ENCODE data around the gene DNM3.

DNM3 gene

DNA sequence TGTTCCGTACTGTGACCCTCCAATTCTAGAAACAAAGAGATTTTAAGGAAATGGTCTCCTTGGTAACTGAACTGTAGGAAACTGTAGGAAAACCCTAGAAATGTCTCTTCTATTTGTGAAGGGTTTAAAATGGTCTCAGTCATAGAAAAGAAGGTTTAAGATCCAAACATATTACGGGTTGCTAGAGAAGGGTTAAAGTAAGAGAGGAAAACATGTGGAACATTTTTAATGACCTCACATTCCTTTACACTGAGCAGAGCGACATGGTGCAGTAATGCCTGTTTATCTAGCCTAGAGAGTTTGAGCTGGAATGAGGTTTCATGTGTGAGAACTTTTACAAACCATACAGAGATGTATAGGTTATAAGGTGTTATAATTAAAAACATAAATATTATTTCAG is 542.2 kb downstream of the DNM3 start:
- no peak for DNase-seq

DNA sequence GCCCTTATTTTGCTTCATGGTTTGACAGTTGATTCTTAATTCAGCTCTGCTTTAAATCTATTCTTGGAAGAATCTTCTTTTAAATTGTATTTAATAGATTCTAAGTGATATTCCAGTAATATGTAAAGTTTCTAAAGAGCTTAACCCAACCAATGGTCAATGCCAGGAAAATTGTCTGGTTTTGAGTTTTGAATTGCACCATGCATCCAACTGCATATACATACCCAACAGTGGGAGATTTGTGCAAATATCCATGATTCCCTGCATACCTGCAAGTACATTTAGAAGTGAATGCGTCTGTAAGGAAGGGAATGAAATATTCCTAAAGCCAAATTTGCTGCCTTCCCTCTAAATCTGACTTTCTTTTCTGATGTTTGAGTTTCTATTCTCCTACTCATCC is 543.4 kb downstream of the DNM3 start:
- no peak for DNase-seq

DNA sequence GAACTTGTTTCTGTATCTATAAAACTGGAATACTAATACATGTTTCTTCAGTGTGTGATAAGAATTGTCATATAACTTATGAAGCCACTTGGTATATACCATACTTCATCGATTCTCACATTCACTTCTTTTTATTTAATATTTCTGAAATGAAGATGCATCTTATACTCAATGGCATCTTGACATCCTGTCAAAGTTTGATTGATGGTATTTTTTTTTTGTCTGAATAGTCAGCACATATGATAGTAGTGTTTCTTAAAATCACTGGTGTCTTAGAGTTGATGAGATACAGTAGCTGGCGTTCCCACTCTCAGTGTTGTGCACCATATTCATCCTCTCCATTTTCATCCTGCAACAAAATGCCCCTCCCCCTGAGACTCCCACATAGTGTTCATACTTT is 544.7 kb downstream of the DNM3 start:
- no peak for DNase-seq

DNA sequence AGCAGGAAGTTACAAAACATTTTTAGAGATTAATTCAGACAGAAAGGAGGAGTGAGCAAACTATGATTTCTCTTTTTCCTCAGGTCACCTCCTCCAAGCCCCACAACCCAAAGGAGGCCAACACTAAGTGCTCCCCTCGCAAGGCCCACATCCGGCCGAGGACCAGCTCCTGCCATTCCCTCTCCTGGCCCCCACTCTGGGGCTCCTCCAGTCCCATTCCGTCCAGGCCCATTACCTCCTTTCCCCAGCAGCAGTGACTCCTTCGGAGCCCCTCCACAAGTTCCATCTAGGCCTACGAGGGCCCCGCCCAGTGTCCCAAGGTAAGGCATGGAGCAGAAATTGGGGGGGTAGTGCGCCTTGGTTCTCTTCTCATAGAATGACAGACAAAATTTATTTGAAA is 547.2 kb downstream of the DNM3 start:
- DNase-seq, result no peak

DNA sequence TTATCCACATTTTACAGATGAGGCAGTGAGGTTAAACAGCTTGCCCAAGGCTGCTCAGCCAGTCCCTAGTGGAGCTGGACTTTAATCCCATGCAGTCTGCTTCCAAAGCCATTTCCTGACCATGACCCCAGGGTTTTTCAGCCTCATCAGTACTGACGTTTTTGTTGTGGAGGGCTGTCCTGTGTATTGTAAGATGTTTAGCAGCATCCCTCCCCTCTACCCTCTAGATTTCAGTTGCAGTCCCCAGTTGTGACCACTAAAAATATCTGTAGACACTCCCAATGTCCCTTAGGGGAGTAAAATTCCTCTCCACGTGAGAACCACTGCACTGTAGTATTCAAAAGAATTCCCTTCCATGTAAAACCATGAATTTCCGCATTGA is 549.0 kb downstream of the DNM3 start:
- no peak for DNase-seq

DNA sequence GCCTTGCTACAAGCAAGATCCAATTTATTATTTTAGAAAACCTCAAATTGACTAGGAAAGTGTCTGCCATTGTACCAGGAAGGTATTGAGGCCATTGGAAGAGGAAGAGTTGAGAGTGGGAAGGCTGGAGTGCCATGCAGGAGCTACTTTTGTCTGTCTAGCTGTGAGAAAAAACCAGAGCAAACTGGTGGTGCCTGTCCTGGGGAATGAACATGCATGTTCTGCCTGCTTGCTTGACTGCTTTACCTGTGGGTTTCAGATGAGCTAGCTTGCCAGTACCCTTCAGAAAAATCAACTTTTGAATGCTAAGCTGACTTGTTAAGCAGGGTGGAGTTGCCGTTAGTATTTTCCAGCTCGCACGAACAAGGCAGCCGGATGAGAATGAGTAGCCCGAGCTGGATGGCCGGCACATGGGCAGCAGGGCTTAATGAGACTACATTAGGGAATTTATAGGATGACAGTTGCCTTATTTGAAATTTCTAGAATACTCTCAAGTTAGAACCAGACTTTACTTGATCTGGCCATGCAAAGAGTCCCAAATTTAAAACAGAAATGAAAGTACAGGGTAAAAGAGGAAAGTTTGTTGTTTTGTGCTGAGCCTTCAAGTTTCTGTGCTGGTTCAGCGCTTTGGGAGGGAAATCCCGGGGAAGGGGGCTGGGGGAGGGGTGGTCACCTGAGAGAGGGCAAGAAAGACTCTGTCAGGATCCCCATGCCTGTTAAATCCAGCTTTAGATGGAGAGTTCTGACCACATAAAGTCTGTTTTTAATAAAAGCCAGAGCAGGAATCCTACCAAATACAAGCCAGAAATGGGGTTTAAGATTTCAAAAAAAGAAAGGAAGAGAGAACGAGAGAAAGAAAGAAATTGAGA is 549.6 kb downstream of the DNM3 start:
- no peak for DNase-seq

DNA sequence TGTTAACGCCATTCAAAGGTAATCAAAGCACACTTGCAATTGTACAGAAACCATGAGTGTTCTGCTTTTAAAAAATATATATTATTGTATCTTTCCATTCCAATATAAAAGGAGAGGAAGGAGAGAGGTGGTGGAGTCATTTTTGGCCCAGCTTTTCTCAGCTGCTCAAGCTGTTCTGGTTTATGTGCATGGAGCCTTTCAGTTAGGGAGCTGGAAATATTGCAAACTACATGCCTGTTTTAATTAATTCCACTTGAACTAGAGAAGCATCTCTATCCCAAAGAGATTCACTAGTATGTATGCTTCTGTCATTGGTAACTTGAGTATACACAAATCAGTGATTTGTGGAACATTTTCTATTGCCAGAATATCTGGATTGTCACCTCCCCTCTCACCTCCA is 550.7 kb downstream of the DNM3 start:
- DNase-seq, result no peak

DNA sequence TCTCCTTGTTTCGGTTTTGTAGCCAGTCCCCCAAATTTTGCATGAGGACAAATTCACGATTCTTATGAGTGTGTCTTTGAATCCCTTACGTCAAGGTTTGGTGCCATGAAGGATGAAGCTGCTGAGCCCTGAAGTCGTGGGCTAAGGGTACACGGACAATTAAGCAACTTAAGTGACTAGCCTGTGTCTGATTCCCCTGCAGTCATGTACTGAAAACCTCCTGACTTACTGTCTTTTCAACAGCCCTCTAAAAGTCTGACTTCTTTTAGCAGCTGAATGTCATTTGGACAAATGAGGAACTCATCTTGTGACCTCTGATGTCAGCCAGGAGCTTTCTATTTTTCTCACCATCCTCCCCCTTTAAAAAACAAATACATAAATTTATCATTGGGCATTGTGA is 552.1 kb downstream of the DNM3 start:
- no peak for DNase-seq

DNA sequence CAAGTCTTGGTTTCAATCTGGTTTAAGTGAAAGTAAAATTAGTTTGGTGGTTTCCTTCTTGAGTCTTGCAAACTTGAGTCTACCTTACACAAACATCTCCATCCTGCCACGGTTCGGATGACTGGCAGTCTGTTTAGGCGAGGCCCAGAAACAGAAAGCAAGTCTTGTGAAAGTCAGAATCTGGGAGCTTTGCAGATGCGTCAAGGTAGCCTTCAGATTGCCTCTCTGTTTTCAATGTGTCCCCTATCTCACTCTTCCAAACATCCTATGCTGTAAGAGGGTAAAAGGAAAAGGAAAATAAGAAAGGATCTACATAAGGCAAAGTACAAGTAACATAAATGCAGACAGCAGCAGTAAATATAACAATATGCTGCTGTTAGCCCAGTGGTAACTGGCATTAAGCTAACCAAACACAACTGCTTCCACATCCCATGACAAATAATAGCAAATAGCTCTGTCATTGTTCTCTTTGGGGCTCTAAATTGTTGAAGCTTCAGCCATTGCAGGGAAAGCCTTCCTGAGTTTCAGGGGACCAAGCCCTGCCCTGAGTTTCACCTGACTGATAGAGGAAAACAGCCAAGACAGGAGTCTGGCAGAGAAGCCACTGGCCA is 552.9 kb downstream of the DNM3 start:
- no peak for DNase-seq

DNA sequence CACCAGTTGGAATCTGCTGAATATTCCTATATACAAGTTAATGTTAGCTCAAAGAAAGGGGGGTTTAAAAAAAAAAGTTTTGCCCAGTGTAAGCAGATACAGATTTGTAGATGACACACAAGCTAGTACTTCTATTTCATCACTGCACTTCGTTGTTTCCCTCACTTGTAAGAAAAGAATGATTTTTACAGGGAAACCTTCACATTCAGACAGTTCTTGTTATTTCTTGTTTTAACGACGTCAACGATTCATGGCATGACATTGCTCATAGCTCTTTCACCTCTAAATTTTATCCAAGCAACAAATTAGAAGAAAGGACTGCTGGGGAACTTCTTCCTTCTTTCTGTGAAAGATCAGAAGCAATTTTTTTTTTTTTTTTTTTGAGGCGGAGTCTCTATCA is 553.5 kb downstream of the DNM3 start:
- DNase-seq, result no peak

DNA sequence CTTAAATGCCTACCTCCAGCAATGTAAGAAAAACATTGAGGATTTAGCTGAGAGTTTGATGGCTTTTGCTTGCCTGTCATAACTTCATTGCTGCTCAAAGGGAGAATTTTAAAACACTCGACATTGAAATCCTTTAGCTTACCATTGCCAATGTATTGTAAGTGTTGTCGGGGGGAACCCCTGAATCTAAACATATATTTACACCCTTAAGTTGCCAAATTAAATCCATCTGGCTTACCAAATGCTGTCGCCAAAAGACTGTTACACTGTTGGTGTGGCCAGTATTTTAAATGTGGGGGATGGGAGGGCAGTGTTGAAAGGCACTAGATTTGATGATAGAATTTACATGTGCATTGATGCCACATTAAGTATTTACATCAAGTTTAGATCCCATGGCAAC is 554.3 kb downstream of the DNM3 start:
- DNase-seq, result no peak

DNA sequence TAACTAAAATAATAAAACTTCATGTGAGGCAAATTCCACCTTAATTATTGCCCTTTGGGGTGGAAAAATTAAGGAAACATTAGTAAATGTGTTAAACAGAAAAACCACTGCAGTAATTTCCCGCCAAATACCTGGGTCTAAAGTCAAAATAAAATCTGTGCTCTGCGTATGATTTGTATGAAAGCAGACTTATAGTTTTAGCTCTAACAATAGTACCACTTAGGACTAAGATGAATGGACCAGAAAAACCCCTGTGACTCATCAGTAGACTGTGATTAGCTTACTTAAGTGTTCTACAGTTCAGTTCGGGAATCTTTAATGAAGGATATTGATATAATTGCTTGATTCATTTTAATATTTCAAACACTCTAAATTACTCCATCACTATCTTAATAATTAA is 555.9 kb downstream of the DNM3 start:
- DNase-seq, result no peak

DNA sequence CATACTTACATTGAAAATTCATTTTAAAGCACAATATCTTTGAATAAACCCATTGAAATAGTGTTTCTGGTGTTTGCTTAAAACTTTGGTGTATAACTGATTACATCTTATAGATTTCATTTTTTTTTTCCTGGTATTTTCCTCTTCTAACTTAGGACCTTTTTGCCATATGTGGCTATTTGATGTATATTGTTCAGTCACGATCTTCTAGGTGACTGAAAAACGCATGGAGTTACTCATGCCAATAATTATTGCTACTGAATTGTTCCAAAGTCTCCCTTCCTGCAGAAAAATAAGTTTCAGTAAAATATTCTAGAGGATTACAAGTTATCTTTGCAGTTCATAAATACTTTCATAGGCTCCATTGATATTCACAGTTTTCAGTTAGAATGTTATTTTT is 556.3 kb downstream of the DNM3 start:
- DNase-seq, result no peak

DNA sequence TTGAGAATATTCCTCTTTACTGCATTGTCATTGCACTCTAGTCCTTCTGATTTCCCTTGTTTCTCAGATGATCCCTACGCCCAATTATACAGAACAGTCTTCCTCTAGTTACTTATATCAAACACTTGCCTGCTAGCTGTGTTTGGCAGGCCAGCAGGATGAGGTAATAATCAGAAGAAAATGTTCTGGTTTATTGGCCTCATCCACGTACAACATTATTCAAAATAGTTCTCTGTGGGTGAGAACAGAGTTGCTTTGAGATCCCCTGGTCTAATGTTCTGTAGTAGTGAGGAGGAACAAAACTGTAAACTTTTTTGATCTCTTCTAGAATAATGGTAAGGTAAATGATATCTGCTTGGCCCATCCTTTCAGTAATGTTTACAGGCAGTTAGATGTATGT is 556.9 kb downstream of the DNM3 start:
- DNase-seq, result no peak

DNA sequence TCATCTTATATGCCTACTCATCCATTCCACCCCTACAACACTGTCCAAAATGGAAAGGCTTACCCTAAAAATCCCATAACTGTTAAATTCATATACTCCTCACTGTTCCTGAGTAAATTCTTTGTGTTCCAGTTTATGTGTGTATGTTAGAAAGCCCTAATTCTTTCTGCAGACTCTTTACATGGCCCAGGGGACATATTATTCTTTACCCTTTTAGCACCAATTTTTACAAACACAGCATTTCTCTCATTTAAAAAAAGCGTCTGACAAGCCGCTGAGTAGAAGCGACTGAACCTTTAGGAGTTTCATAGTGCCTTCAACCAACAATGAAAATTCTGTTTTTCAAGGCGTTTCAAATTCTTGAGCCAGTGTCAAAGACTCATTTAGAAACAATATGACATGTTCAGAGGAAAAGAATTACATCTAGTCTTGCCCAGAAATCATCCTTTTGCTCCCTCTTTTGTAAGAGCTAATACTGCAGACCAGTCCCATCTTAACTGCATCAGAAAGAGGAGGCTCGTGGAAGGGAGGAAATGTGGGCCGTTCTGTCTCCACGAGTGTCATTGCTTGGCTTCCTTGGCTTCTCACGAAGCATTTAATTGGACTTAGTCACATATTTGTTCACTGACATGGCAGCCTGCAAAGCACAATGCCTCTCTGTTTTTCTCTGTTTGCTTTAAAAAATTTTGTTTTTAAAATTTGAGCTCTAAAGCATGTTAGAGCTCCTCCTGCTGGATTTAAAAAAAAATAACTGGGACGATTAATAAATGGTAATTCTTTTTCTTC is 557.9 kb downstream of the DNM3 start:
- DNase-seq, result peak; percentile 52

DNA sequence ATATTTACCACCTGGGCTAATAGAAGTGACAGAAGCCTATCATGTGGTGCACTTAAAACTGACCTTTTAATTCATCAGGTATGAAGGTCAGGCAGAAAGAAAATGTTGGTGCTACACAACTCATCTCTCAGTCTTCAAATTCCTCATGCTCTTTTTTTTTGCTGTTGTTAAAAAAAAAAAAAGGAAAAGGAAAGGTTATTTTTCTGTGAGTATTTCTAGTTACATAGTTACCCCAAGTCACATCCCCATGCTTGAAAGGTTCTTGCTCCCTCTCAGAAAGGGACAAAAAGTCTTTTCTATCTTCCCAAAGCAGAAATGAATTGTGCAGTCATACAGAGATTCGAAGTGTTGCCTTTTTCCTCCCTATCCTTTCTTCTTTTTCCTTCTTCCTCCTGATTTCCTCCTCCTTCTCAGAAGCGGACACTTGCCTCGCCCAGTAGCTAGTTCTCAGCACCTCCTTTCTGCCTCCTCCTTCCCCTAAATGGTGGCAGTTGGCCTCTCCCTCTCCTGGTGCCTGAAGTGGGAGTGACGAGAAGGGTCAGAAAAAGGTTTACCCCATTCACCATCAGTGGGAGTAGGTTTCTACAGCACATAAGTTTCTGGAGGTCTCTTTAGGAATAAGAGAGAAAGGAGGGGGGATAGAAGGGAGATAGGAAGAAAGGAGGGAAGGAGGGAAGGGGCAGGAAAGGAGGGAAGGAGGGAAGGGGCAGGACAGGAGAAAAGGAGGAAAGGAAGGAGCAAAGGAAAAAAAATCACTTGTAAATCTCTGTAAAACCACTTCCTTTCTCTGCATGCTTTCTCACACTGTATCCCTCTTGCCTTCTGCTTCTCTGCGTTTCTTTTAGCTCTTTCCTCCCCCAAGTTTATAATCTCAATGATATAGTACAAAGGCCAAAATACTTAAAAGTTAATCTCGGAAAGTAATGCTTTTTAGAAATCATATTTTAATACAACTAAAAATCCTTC is 558.7 kb downstream of the DNM3 start:
- DNase-seq, result no peak

DNA sequence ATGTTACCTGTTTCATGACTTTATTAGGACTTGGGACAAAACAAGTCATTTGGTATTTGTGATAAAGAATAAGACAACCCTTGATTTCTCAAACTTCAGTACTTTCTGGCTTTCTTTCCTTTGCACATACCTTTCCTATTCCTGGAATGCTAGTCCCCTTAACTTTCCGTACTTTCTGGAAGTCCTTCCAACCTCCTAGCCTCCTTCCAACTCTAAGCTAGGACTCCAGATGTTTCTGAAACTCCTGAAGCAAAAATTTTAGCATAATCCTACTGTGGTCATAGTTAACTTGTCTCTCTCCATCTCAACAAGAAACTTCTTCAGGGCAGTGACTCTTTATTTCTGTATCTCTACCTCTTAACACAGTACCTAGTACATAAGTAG is 559.4 kb downstream of the DNM3 start:
- no peak for DNase-seq

DNA sequence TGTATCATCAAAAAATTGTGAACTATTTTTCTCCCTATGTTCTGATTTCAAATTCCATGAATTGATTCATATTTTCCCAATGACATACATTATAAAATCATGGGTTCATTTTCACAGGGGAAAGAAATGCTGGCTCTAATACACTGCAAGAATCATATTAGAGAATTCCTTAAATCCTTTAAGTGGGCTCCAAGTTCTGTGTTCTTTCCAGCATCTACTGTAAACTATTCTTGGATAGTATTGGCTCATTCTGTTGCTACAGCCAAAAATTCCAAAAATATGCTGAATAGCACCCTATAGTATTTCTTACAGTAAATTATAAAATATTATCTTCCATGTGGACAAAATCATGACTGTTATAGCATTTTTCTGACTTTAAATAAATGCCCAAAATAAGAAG is 560.2 kb downstream of the DNM3 start:
- DNase-seq, result no peak

DNA sequence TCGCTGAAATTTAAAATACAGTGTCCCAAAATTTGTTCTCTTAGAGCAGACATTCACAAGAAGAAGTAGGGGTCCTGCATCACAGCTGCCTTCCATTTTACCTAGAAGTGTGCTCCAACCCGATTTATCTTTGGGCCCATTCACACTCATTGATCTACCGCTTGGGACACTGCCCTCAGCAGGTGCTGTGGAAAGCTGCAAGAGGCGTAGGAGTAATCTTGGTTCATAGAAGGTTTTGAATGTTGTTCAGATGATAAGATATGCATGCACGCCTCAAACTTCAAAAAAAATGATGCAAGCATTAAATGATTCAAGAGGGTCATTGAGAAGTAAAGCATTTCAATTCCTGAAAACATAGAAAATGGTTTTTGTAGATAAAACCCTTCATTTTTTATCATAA is 560.6 kb downstream of the DNM3 start:
- no peak for DNase-seq

DNA sequence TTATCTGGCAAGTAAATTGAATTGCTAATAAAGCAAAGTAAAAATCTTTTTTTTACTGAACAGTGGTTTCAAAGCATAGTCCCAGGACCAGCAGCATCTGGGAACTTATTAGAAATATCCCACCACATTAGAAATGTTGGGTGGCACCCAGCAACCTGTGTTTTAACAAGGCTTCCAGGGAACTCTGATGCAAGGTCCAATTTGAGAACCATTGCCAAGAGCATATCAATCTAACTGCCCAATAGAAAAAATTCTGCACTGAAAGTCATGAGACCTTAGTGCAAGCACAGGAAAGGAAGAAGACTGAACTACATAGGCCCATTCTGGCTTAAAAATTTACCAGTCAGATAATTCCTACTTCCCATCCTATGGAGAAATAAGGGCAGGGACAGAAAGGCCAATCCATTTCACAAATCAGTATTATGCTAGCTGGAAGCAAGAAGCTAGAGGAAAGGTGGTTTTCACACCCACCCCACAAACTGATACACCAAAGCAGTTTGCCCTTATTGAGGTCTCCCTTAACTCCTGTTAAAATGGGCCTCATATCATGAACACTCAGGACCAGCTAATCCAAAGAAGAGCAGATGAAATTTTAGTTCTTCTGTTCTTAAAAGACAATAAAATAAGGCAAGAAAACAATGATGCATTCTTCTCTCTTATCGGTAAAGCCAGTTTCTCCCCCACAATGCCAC is 561.7 kb downstream of the DNM3 start:
- no peak for DNase-seq

DNA sequence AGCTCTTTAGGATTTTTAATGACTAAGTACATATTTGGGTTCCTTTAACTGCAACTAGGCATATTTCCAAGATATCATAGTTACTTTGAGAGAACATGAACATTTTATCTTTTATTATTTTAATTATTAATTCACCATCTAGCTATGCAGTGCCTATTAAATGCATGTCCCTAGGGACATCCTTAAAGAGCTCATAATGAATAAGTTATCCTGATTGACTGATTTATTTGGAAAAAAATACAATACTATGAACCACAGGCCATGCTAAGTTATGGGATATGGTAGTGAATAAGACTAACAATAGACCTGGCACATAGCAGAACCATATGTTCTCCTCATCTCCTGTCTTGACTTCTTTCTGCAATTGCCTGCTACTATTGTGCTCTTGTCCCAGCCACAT is 562.8 kb downstream of the DNM3 start:
- no peak for DNase-seq

DNA sequence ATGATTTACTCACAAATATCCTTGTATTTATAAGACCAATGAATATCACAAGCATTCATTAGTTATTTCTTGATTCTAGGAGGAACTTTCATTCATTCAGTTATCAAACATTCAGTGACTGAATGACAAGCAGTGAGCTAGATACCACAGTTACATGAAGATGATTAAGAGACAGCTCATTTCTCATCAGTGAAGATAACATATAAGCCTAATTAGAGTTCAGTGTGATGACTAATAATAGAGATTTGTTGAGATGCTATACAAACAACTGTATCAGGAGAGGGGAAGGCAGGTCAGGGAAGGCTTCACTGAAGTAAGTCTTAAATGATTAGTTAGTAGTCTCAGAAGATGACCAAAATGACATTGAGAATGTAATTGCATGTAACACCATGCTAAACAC is 564.6 kb downstream of the DNM3 start:
- no peak for DNase-seq

Data from NCI-H2227 treated with DMSO at 0.1 percent for 48 hours (cell line).